Urothelium cell line (cell line): ENCODE measurements around the gene TTC9C.
A peak's percentile ranks its signal among the peaks of the same experiment; 100 is the strongest.
"Not testable (repeated sequence)": the region's sequence is repeated elsewhere in the genome, so short reads cannot be mapped to it uniquely, and the experiment has no call there.

Experiments used
- DNase-seq: peaks from one replicate; pipeline ENCODE4 v3.0.0; 2011; ENCODE audit warnings: low spot score, mixed read lengths
- FAIRE-seq: peaks from 2 replicates; lab custom pipeline; 2011; peaks lifted over from hg19 to GRCh38; lab: Jason Lieb, UNC

Gene TTC9C, protein sequence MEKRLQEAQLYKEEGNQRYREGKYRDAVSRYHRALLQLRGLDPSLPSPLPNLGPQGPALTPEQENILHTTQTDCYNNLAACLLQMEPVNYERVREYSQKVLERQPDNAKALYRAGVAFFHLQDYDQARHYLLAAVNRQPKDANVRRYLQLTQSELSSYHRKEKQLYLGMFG

GRCh38 chr11:62728171-62728988, at the start of gene TTC9C:
TSS of gene TTC9C (plus strand) at chr11:62728486. CDS start at chr11:62728849, 363 bp downstream.
- FAIRE-seq (no peak), DNase-seq (peak; percentile 86)

GRCh38 chr11:62678770-62679696, 49.3 kb upstream of the TTC9C start, which contains the start of gene UBXN1:
TSS of gene UBXN1 (minus strand) at chr11:62679073. CDS start at chr11:62678923, 150 bp downstream.
- DNase-seq (peak; percentile 90), FAIRE-seq (no peak)

- FAIRE-seq (peak; percentile 67), DNase-seq (peak; percentile 75)
These were observed 47.5 kb upstream of the TTC9C start for GRCh38 chr11:62680825-62681240.

DNA sequence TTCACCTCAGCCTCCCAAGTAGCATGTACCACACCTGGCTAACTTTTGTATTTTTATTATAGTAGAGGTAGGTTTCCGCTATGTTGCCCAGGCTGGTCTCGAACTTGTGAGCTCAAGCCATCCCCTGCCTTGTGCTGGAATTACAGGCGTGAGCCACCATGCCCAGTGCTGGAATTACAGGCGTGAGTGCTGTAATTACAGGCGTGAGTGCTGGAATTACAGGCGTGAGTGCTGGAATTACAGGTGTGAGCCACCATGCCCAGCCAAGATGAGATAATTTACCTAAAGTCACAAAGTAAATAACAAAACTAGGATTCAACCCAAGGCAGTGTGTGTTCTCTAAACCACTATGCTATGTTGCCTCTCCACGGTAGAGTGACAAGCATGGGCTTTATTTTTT, 45.8 kb upstream of the TTC9C start:
- FAIRE-seq (no peak), DNase-seq (no peak)

DNA sequence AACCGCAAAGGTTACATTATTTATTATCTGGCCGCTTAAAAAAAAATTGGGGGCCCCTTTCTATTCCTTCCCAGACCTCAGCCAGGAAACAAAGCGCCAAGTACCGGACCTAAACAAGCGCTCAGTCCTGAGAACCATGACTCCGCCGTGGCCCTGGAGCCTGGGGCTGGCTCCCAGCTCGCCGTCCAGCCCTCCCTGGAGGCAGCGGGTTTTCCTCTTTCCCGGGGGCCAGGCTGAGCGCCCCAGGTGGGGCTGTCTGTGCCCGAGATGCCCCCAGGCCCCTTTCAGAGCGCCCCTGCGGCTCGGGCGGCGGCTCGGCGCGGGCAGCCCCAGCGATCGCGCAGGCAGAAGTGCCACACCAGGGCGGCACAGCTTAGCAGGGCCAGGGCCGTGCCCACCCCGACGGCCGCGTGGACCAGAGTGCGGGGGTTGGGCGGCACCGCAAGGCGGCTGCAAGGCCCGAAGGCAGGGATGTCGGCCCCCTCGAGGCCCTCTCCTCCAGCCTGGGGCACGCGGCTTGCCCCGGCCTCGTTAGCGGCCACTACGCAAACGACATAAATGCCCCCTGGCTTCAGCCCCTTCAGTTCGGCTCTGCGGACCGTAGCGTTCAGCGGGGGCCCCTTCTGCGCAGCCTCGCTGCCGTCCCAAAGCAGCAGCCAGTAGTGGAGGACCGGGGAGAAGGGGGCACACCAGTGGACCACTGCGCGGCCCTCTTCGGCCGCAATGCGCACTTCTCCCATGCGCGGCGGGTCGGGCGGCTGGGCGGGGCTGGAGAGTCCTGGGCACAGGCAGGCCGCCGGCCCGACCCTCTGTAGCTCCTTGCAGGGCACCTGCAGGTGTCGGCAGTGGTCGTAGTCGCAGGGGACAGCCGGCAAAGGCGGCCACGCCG, 40.5 kb upstream of the TTC9C start:
- FAIRE-seq (no peak), DNase-seq (no peak)

DNA sequence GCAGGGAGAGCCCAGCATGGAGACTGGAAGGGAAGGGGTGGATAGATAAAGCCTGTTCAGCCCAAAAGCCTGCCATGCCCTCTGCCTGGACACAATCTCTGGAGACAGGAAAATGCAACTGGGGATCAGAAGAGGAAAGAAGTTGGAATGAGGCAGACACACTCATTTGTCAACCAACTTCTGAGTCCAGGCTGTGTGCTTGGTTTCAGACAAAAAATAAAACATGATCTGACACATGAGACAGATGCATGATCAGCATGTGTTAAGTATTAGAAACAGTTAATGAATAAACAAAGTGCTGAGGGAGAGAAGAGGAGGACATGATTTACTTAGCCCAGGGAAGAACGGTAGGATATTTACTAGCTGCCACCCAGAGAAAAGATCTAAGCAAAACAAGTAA, 39.8 kb upstream of the TTC9C start:
- DNase-seq (no peak), FAIRE-seq (no peak)

- FAIRE-seq (no peak), DNase-seq (peak; percentile 46)
These were observed 38.7 kb upstream of the TTC9C start, which contains the start of gene LRRN4CL for GRCh38 chr11:62689421-62690183. TSS of gene LRRN4CL (minus strand) at chr11:62689530. CDS start at chr11:62688508, 1,022 bp downstream.

DNA sequence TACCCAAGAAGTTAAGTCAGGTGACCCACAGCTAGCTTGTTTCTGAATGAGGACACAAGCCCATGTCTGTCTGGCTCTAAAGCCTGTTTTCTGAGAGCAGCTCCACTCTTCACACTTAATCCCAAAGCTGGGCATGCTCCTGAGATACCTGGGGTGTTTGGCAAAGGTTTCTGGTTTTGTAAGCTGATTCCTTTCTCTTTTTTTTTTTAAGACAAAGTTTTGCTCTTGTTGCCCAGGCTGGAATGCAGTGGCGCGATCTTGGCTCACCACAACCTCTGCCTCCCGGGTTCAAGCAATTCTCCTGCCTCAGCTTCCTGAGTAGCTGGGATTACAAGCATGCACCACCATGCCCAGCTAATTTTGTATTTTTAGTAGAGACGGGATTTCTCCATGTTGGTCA, 34.7 kb upstream of the TTC9C start:
- FAIRE-seq, DNase-seq: not testable (repeated sequence)

DNA sequence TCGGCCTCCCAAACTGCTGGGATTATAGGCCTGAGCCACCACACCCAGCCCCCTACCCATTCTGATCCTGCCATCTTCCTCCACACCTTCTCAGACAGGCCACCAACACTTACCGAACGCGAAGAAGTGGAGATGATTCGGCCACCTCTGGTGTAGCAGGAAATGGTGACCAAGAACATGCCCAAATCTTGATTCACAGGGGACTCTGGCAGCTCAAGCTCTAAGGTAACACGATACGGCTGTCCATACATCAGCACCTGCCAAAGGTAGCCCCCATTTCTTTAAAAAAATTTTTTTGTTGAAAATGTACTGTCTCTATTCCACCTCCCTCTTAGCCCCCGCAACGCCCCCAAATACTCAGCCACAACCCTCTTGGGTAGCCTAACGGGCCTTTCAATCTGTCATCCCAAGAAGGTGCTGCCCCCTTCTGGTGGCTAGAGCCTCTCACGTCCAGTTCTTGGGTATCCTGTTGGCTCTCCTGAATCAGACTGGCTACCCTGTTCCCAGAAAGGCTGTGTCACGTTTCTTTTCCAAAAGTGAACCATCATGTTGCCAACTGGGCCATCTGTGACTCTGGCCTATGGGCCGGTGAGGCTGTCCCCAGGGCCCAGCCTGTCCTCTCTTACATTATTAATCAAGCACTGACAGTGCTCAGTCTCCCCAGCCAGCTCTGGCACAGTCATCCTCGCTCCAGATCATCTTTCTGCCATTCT, 33.7 kb upstream of the TTC9C start:
- DNase-seq (peak; percentile 58), FAIRE-seq (no peak)

- FAIRE-seq (no peak), DNase-seq (no peak)
These were observed 26.0 kb upstream of the TTC9C start for GRCh38 chr11:62702246-62702645.

GRCh38 chr11:62703921-62704320, 24.4 kb upstream of the TTC9C start:
- FAIRE-seq, DNase-seq: not testable (repeated sequence)

GRCh38 chr11:62705413-62705812, 22.9 kb upstream of the TTC9C start:
- FAIRE-seq, result no peak
- no peak for DNase-seq

DNA sequence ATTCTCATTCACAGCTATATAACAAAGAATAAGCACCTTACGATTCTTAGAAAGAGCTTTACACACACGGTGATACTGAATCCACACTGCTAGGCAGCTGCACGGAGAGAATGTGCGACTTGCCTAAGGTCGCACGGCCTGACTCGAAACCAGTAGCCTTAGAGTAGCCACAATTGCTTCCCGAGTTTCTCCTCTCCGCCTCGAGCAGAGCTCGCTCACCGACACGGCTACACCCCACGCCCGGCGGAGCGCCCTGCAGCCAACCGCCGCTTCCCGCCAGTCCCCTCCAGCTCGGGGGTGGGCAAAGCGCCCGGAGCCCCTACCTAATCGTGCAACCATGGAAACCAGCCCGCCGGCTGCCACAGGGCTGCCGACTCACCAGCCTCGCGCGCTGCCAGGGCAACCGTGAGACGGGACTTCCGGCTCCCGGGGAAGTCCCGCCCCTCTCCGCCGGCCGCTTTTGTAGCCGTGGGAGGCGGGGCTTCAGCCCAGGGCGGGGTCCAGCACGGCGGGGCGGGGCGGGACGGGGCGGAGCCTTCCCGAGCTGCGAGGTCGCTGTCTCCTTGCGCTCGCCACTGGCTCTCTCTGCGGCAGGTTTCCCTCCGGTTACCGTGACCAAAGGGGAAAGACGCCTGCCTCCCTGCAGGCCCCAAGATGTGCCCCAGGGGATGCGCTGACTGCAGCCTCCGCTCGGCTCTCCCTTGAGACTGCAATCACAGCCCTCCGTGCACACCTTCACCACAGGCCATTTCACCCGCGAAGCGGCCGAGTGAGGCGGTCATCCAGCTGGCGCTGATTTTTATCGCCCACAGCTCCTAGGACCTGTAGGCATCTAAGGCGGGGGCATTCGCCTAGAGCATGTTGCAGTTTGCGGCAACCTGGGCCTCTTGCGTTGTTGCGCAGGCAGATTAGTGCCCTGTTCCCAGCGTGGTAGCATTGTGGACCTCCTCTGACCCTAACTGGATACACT, 22.1 kb upstream of the TTC9C start:
- DNase-seq, result no peak
- no peak for FAIRE-seq

- FAIRE-seq, result no peak
These were observed 21.4 kb upstream of the TTC9C start for GRCh38 chr11:62706850-62707247.

DNA sequence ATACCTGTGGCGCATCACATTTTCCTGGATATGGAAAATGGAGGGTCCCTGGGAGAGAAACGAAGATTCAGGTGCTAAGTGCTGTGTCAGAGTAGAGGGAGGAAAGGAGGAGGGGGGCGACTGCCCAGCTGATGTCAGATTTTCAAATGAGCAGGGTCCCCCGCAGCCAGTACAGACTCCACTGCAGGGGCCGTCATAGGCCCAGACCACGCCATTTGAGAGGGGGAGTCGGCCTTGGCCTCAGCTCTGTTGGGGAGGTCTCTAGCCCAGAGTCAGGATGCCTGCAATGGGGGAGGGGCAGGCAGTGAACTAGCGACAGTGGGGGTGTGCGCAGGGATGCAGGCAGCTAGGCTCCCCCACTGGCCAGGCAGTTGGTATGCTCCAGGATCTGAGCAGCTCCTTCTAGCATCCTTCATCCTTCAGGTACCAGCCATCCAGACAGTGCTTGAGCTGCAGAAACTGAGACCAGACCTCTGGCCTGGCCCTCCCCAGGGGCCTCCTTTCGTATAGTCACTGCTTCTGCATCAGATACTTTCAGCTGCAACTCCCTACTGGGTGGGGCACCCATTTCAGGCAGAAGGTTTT, 20.9 kb upstream of the TTC9C start, which contains the start of the genes BSCL2 and GNG3:
Gene BSCL2, minus strand, starts transcription at position 148 of the 585 bp plus-strand sequence. CDS start 229 bp downstream, outside the sequence.
Gene GNG3, plus strand, starts transcription at position 400 of the 585 bp plus-strand sequence. CDS start 620 bp downstream, outside the sequence.
- FAIRE-seq, result no peak
- DNase-seq, result no peak

More at GRCh38 chr11:62706850-62707247, 21.4 kb upstream of the TTC9C start:
- no peak for DNase-seq

DNA sequence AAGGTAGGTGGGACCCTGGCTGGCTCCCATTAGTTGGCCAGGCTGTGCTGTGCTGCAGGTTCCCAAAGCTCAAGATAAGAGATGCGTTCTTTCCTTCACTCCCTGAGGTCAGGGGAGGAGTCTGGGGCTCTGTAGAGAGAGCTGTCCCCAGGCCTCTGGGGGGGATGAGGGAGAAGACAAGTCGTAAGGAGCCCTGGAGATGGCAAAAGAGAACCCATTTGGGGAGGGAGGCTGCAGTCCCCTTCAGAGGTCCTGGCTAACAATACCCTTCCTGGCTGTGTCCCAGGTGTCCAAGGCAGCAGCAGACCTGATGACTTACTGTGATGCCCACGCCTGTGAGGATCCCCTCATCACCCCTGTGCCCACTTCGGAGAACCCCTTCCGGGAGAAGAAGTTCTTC, 19.9 kb upstream of the TTC9C start:
- FAIRE-seq, result no peak
- no peak for DNase-seq

DNA sequence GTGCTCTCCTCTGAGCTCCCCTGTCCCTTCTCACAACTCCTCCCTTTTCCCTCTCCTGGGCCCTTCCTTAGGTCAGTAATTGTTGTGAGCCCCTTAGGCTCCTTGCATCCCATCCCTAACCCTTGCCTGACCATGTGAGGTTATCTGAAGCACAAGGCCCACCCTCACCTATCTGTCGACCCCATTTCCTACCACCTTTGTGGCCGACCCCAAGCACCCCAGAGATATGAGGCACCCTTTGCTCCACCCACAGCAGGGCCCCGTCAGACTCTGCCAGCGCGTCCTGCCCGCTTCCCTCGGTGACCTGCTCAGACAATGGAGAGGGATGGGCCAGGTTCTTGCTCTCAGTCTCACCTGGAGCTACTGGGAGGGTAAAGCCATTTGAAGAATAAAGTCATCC, 19.5 kb upstream of the TTC9C start:
- FAIRE-seq (no peak), DNase-seq (no peak)
